Measurements from ENCODE around the gene ITSN1. TPM values are rescaled to one million over a fixed set of nuclear protein-coding genes. Genes with fewer than 3 reads are reported as not detected.

Gene ITSN1
- total RNA-seq, 2 donors from 2014 or later, result 2.5 to 2.9 TPM

DNA sequence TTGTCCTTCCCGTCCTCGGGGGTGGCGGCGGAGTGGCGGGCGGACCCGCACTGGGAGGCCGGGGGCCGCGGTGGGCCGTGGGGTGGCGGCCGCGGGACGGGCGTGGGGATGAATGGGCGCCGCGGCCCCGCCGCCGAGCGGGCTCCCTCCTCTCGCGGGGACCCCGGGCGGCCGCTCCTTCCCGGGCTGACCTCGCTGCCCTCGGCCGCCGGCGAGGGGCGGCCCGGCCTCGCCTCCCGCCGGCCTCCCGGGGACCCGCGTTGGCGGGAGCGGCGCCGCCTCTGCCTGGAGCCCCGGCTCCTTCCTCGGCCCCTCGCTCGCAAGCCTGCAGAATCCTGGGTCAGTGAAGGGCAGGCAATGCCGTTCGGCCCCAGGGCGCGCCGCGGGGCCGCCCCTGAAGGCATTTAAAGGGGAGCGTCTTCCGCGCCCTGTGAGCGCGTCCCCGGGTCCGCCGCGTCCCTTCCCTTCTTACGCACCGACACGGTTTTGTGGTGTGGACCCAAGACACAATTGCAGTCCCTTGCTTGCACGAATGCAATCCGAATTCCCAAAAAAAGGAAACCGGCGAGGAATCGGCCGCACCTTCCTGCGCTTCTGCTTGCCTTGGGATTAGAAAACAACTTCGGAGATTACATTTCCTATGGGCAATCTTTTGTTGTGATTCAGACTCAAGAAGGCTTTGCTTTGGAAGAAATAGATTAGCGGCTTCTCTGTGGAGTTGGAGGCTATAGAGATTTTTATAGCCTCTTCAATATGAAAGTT lies 776 bp downstream of the ITSN1 start:
- DNase-seq, result peak in 2 of 3 donors; percentile 8 to 10
- peak overlapping the region; percentile 98 for H3K4me3 Mint-ChIP-seq
- no peaks in the 10 kb centered on the region for H3K9me3 ChIP-seq (ENCODE audit: control insufficient read depth, low read length, poor library complexity, severe bottlenecking)
- H3K27ac Mint-ChIP-seq, result no peak overlapping the region
- H3K4me1 Mint-ChIP-seq, result peaks cover 17% of the 10 kb centered on the region
- H3K27me3 Mint-ChIP-seq, result peaks cover 8% of the 10 kb centered on the region
- no peaks in the 10 kb centered on the region for H3K36me3 Mint-ChIP-seq (ENCODE audit: low read depth)
- ATAC-seq, result no peak

- H3K27ac Mint-ChIP-seq, result no peak overlapping the region
- peaks cover 18% of the 10 kb centered on the region for H3K4me1 Mint-ChIP-seq
- ATAC-seq, result no peak
- H3K4me3 Mint-ChIP-seq, result peak overlapping the region; percentile 98
- peaks cover 3% of the 10 kb centered on the region for H3K36me3 Mint-ChIP-seq (ENCODE audit: low read depth)
- no peak for DNase-seq
- no peaks in the 10 kb centered on the region for H3K9me3 ChIP-seq (ENCODE audit: control insufficient read depth, low read length, poor library complexity, severe bottlenecking)
- peaks cover 8% of the 10 kb centered on the region for H3K27me3 Mint-ChIP-seq
These were observed 1.5 kb downstream of the ITSN1 start for GRCh38 chr21:33643658-33644311.

DNA sequence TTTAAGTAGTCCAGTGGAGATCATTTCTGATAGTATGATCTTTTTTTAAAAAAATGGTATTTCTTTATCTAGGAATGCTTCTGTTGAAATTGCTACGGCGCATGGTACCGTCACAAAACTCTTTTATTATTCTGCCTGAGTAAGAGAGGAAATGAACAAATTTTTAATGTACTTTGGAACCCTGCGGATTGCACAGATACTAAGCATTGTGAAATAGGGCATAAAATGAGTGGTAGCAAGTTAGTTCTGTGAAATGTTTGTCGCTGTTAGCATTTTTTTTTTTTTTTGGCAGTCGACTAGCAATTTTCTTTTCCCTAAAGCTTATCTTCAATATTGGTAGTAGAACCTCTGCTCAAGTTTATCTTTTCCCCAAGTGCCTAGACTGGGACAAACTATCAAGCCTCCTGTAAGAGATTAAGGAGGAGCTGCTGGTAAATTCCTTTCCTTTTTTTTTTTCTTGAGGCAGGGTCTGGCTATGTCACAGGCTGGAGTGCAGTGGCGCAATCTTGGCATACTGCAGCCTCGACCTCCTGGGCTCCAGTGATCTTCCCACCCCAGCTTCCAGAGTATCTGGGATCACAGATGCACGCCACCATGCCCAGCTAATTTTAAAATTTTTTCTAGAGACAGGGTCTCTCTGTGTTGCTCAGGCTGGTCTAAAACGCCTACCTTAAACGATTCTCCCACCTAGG lies 2.2 kb downstream of the ITSN1 start:
- Mint-ChIP-seq H3K4me1 (peaks cover 18% of the 10 kb centered on the region), H3K36me3 (ENCODE audit: low read depth) (peaks cover 5% of the 10 kb centered on the region), H3K4me3 (no peak overlapping the region), H3K27ac (no peak overlapping the region), H3K27me3 (peaks cover 8% of the 10 kb centered on the region)
- H3K9me3 ChIP-seq (ENCODE audit: control insufficient read depth, low read length, poor library complexity, severe bottlenecking), result no peaks in the 10 kb centered on the region
- ATAC-seq (no peak), DNase-seq (no peak)

- H3K9me3 ChIP-seq (ENCODE audit: control insufficient read depth, low read length, poor library complexity, severe bottlenecking), result no peaks in the 10 kb centered on the region
- Mint-ChIP-seq H3K4me1 (peaks cover 18% of the 10 kb centered on the region), H3K36me3 (ENCODE audit: low read depth) (peaks cover 5% of the 10 kb centered on the region), H3K27ac (no peak overlapping the region), H3K4me3 (no peak overlapping the region), H3K27me3 (peaks cover 8% of the 10 kb centered on the region)
- no peak for ATAC-seq
- no peak for DNase-seq
These were observed 3.4 kb downstream of the ITSN1 start for GRCh38 chr21:33645730-33646129.

DNA sequence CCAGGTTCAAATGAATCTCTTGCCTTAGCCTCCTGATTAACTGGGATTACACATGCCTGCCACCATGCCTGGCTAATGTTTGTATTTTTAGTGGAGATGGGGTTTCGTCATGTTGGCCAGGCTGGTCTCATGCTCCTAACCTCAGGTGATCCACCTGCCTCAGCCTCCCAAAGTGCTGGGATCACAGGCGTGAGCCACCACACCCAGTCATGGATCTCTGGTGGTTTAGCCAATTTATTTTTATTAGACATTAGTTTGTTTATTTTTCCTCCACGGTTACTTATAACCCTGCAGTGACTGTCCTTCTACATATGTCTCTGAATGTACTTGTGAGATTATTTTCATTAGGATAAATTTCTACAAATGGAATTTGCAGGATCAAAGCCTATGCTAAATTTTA lies 5.3 kb downstream of the ITSN1 start:
- peaks cover 8% of the 10 kb centered on the region for H3K27me3 Mint-ChIP-seq
- H3K4me1 Mint-ChIP-seq, result peaks cover 14% of the 10 kb centered on the region
- no peak overlapping the region for H3K27ac Mint-ChIP-seq
- H3K9me3 ChIP-seq (ENCODE audit: control insufficient read depth, low read length, poor library complexity, severe bottlenecking), result no peaks in the 10 kb centered on the region
- DNase-seq (no peak), ATAC-seq (no peak)
- H3K36me3 Mint-ChIP-seq (ENCODE audit: low read depth), result peaks cover 5% of the 10 kb centered on the region
- no peak overlapping the region for H3K4me3 Mint-ChIP-seq

DNA sequence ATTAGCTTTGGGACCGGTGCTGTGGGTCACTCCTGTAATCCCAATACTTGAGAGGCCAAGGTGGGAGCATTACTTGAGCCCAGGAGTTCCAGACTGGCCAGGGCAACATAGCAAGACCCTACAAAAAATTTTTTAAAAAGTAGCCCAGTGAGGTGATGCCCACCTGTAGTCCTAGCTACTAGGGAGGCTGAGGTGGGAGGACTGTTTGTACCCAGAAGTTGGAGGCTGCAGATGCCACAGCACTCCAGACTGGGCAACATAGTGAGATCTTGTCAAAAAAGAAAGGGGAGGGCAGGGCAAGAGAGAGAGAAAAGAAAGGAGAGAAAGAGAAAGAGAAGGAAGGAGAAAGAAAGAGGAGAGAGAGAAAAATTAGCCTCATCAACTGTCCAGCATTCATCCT lies 6.3 kb downstream of the ITSN1 start:
- Mint-ChIP-seq H3K27ac (no peak overlapping the region), H3K4me1 (peaks cover 8% of the 10 kb centered on the region), H3K27me3 (peaks cover 5% of the 10 kb centered on the region), H3K36me3 (ENCODE audit: low read depth) (peaks cover 5% of the 10 kb centered on the region), H3K4me3 (no peak overlapping the region)
- H3K9me3 ChIP-seq (ENCODE audit: control insufficient read depth, low read length, poor library complexity, severe bottlenecking), result no peaks in the 10 kb centered on the region
- DNase-seq (no peak), ATAC-seq (no peak)

- peaks cover 6% of the 10 kb centered on the region for H3K36me3 Mint-ChIP-seq (ENCODE audit: low read depth)
- no peaks in the 10 kb centered on the region for H3K27me3 Mint-ChIP-seq
- DNase-seq (no peak), ATAC-seq (no peak)
- H3K9me3 ChIP-seq (ENCODE audit: control insufficient read depth, low read length, poor library complexity, severe bottlenecking), result no peaks in the 10 kb centered on the region
- no peak overlapping the region for H3K4me3 Mint-ChIP-seq
- H3K4me1 Mint-ChIP-seq, result peaks cover 5% of the 10 kb centered on the region
- H3K27ac Mint-ChIP-seq, result no peak overlapping the region
These were observed 7.9 kb downstream of the ITSN1 start for GRCh38 chr21:33650230-33650629.

GRCh38 chr21:33650929-33651509 lies 8.7 kb downstream of the ITSN1 start:
- peaks cover 6% of the 10 kb centered on the region for H3K36me3 Mint-ChIP-seq (ENCODE audit: low read depth)
- no peak overlapping the region for H3K4me3 Mint-ChIP-seq
- no peaks in the 10 kb centered on the region for H3K27me3 Mint-ChIP-seq
- no peak for ATAC-seq
- H3K27ac Mint-ChIP-seq, result no peak overlapping the region
- no peak for DNase-seq
- no peaks in the 10 kb centered on the region for H3K9me3 ChIP-seq (ENCODE audit: control insufficient read depth, low read length, poor library complexity, severe bottlenecking)
- peaks cover 5% of the 10 kb centered on the region for H3K4me1 Mint-ChIP-seq

DNA sequence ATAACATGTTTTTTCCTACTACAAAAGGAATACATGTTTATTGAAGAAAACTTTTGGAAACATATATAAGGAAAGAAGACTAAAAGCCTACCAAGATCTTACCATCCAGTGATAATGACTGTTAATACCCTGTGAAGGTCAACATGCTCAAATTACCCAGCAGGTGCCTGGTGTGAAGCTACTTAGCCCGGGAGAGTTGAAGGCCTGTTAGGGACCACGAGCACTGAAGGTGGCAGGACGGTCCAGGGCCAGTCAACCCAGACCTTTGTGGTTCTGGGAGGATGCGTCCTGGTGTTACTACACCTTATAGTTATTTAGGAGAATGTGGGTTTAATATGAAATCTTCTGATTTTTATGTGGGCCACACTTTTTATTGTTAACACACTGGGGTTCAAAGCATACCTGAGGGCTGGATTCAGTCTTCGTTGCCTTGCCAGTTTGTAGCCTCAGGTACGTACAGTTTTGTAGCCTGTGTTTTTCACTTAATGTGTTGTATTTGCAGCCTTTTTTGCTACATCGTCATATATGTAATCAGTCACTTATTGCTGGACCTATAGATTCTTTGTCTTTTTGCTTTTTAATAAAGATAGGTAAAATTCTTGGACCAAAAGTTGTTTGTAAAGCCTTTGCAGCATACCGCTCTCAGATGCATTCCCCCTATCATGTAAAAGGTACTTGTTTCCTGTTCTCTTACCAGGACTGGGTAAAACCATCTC lies 9.8 kb downstream of the ITSN1 start:
- no peak overlapping the region for H3K4me3 Mint-ChIP-seq
- ATAC-seq (no peak), DNase-seq (no peak)
- H3K27me3 Mint-ChIP-seq, result peaks cover 1% of the 10 kb centered on the region
- H3K9me3 ChIP-seq (ENCODE audit: control insufficient read depth, low read length, poor library complexity, severe bottlenecking), result no peaks in the 10 kb centered on the region
- no peak overlapping the region for H3K27ac Mint-ChIP-seq
- peaks cover 5% of the 10 kb centered on the region for H3K4me1 Mint-ChIP-seq
- peaks cover 6% of the 10 kb centered on the region for H3K36me3 Mint-ChIP-seq (ENCODE audit: low read depth)

GRCh38 chr21:33654412-33654811 lies 12.1 kb downstream of the ITSN1 start:
- Mint-ChIP-seq H3K27ac (no peak overlapping the region), H3K4me1 (peaks cover 4% of the 10 kb centered on the region), H3K36me3 (ENCODE audit: low read depth) (peaks cover 2% of the 10 kb centered on the region), H3K27me3 (peaks cover 14% of the 10 kb centered on the region), H3K4me3 (no peak overlapping the region)
- H3K9me3 ChIP-seq (ENCODE audit: control insufficient read depth, low read length, poor library complexity, severe bottlenecking), result no peaks in the 10 kb centered on the region
- no peak for DNase-seq
- no peak for ATAC-seq

GRCh38 chr21:33655588-33656221 lies 13.4 kb downstream of the ITSN1 start:
- Mint-ChIP-seq H3K4me1 (peaks cover 4% of the 10 kb centered on the region), H3K4me3 (no peak overlapping the region), H3K36me3 (ENCODE audit: low read depth) (peaks cover 2% of the 10 kb centered on the region), H3K27me3 (peaks cover 14% of the 10 kb centered on the region), H3K27ac (no peak overlapping the region)
- no peak for ATAC-seq
- H3K9me3 ChIP-seq (ENCODE audit: control insufficient read depth, low read length, poor library complexity, severe bottlenecking), result no peaks in the 10 kb centered on the region
- DNase-seq, result no peak

- Mint-ChIP-seq H3K4me3 (no peak overlapping the region), H3K27ac (no peak overlapping the region), H3K36me3 (ENCODE audit: low read depth) (peaks cover 2% of the 10 kb centered on the region), H3K4me1 (no peaks in the 10 kb centered on the region), H3K27me3 (peaks cover 14% of the 10 kb centered on the region)
- no peak for ATAC-seq
- H3K9me3 ChIP-seq (ENCODE audit: control insufficient read depth, low read length, poor library complexity, severe bottlenecking), result no peaks in the 10 kb centered on the region
- no peak for DNase-seq
These were observed 15.0 kb downstream of the ITSN1 start for GRCh38 chr21:33657124-33657820.

Measured in T-helper 17 cell (primary cell).